Measurements from ENCODE around the gene SLC19A1. TPM values are rescaled to one million over a fixed set of nuclear protein-coding genes. Genes with fewer than 3 reads are reported as not detected.
A peak's percentile ranks its signal among the peaks of the same experiment; 100 is the strongest.

The SLC19A1 gene
- polyA plus RNA-seq, 3 donors, result 25.0 to 53.0 (median 39.9) TPM

DNA sequence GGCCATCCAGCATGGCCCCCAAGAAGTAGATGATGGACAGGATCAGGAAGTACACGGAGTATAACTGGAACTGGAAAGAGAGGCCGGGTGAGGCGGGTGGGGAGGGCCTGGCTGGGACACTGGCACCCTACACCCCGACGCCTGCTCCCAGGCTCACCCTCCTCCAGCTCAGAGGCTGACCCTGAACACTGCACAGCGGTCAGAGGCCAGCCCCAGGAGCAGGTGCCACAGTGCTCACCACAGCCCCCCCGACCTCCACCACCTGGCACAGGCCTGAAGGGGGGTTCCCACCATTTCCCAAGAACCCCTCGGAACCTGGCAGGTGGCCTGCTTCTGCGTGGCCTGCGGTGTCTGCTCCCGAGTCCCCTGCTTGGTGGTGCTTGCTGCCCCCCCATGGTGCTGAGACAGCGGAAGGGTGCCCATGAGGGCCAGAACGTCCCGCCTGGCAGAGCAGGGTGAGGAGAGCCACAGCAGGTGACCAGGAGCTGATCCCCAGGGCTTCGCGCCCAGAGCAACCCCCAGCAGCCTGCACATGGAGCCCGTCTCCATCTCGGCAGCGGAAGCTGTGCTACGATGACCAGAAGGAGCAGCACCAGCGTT is 26.1 kb downstream of the SLC19A1 start:
- no peaks in the 10 kb centered on the region for H3K27me3 Mint-ChIP-seq (ENCODE audit: low read depth in 3 of 3)
- Histone ChIP-seq H2AFZ (ENCODE audit: insufficient read depth, low read depth, low read length, poor library complexity, severe bottlenecking) (no peak overlapping the region), H3K4me3 (replicated peaks in 1 of 3; ENCODE audit: low read depth in 2 of 3, low read length in 3 of 3) (no peak overlapping the region), H3K27me3 (ENCODE audit: control insufficient read depth in 2 of 2, insufficient read depth in 2 of 2, low read length in 2 of 2) (no peaks in the 10 kb centered on the region), H3K79me2 (ENCODE audit: insufficient read depth, low read length) (peaks cover 24% of the 10 kb centered on the region), H3K9me3 (replicated peaks in 1 of 2; ENCODE audit: control insufficient read depth in 1 of 2, insufficient read depth in 1 of 2, low read length in 2 of 2) (peaks cover 7 to 16% of the 10 kb centered on the region in 2 donors), H3K4me2 (replicated peaks; ENCODE audit: extremely low read depth, low read length, poor library complexity, severe bottlenecking) (no peak overlapping the region), H4K20me1 (ENCODE audit: insufficient read depth, low read length) (no peaks in the 10 kb centered on the region), H3K27ac (ENCODE audit: low read depth in 1 of 2, low read length in 2 of 2) (peak overlapping the region in 1 of 2 donors; percentile 86), H3K9ac (ENCODE audit: insufficient read depth, low read length, poor library complexity, severe bottlenecking) (no peak overlapping the region), H3K4me1 (ENCODE audit: control insufficient read depth in 1 of 2, insufficient read depth in 2 of 2, low read length in 2 of 2) (peaks cover 24 to 38% of the 10 kb centered on the region in 2 donors), H3K36me3 (replicated peaks in 1 of 2; ENCODE audit: control insufficient read depth in 1 of 2, insufficient read depth in 2 of 2, low read length in 2 of 2) (peaks cover 49 to 73% of the 10 kb centered on the region in 2 donors)
- intact Hi-C loops (cut with micrococcal nuclease), result no loop called here
- 97% methylated on average over 18 of the region's 21 CpGs for WGBS (ENCODE audit: insufficient coverage)
- H3K27ac Mint-ChIP-seq, result peak overlapping the region in 2 of 7 donors; percentile 25 to 40
- H3K9me3 Mint-ChIP-seq, result peaks cover 18 to 34% (median 21%) of the 10 kb centered on the region in 7 donors
- peaks cover 55 to 83% of the 10 kb centered on the region in 2 donors for H3K36me3 Mint-ChIP-seq
- no peak for DNase-seq
- H3K4me3 Mint-ChIP-seq, result no peak overlapping the region
- peaks cover 24% of the 10 kb centered on the region for H3K4me1 Mint-ChIP-seq
- TF ChIP-seq, protein P1, sequence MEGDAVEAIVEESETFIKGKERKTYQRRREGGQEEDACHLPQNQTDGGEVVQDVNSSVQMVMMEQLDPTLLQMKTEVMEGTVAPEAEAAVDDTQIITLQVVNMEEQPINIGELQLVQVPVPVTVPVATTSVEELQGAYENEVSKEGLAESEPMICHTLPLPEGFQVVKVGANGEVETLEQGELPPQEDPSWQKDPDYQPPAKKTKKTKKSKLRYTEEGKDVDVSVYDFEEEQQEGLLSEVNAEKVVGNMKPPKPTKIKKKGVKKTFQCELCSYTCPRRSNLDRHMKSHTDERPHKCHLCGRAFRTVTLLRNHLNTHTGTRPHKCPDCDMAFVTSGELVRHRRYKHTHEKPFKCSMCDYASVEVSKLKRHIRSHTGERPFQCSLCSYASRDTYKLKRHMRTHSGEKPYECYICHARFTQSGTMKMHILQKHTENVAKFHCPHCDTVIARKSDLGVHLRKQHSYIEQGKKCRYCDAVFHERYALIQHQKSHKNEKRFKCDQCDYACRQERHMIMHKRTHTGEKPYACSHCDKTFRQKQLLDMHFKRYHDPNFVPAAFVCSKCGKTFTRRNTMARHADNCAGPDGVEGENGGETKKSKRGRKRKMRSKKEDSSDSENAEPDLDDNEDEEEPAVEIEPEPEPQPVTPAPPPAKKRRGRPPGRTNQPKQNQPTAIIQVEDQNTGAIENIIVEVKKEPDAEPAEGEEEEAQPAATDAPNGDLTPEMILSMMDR (IDR thresholded peaks at IDR 0.05), result no peak

DNA sequence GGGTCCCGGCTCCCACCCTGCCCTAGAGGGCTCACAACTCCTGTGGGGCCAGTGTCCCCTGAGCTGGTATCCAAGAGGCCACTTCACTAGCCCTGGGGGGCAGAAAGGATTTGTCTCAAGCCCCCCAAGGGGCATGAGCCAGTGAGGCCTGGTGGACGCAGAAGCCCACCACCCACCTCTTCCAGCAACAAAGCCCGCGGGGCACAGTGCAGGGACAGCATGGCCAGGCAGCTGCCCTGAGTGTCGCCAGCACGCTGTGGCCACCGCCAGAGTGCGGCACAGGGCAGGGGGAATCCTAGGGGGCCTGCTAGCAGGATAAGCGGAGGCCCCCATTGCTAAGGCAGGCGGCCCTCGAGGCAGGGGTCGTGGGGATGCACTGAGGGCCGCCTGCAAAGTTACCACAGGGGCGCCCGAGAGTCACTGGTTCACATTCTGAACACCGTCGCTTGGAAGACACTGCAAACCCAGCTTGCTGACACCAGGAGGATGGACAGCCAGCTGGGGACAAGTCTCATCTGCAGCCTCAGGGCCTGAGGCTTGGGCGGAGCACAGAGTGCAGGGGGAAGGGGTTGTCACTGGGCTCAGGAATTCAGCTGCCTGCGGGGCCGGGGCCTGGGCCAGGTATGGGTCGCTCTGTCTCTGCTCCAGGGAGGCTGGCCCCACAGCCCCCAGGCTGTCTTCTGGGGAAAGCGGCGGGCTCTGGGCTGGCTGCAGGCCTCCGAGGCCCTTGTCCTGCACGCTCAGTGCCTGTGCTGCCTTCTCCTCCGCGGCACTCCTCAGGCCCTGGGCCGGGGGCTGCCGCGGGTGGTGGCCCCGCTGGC is 26.8 kb downstream of the SLC19A1 start:
- H3K27ac ChIP-seq (ENCODE audit: low read depth in 1 of 2, low read length in 2 of 2), result no peak overlapping the region
- no peaks in the 10 kb centered on the region for H3K27me3 Mint-ChIP-seq (ENCODE audit: low read depth in 3 of 3)
- peaks cover 24% of the 10 kb centered on the region for H3K4me1 Mint-ChIP-seq
- peak overlapping the region in 1 of 7 donors; percentile 65 for H3K27ac Mint-ChIP-seq
- no peak overlapping the region for H3K4me3 Mint-ChIP-seq
- H4K20me1 ChIP-seq (ENCODE audit: insufficient read depth, low read length), result no peaks in the 10 kb centered on the region
- no peak overlapping the region for H2AFZ ChIP-seq (ENCODE audit: insufficient read depth, low read depth, low read length, poor library complexity, severe bottlenecking)
- no peak overlapping the region for H3K4me2 ChIP-seq (replicated peaks; ENCODE audit: extremely low read depth, low read length, poor library complexity, severe bottlenecking)
- H3K27me3 ChIP-seq (ENCODE audit: control insufficient read depth in 2 of 2, insufficient read depth in 2 of 2, low read length in 2 of 2), result no peaks in the 10 kb centered on the region
- peaks cover 12 to 27% (median 18%) of the 10 kb centered on the region in 7 donors for H3K9me3 Mint-ChIP-seq
- no peak overlapping the region for H3K9ac ChIP-seq (ENCODE audit: insufficient read depth, low read length, poor library complexity, severe bottlenecking)
- intact Hi-C loops (cut with micrococcal nuclease), result no loop called here
- peaks cover 49 to 80% of the 10 kb centered on the region in 2 donors for H3K36me3 Mint-ChIP-seq
- WGBS (ENCODE audit: insufficient coverage), result 98% methylated on average over 30 of the region's 31 CpGs
- H3K9me3 ChIP-seq (replicated peaks in 1 of 2; ENCODE audit: control insufficient read depth in 1 of 2, insufficient read depth in 1 of 2, low read length in 2 of 2), result peaks cover under 1 to 13% of the 10 kb centered on the region in 2 donors
- H3K4me3 ChIP-seq (replicated peaks in 1 of 3; ENCODE audit: low read depth in 2 of 3, low read length in 3 of 3), result no peak overlapping the region
- peaks cover 20% of the 10 kb centered on the region for H3K79me2 ChIP-seq (ENCODE audit: insufficient read depth, low read length)
- peaks cover 24 to 38% of the 10 kb centered on the region in 2 donors for H3K4me1 ChIP-seq (ENCODE audit: control insufficient read depth in 1 of 2, insufficient read depth in 2 of 2, low read length in 2 of 2)
- TF ChIP-seq, protein P1 (IDR thresholded peaks at IDR 0.05), result no peak
- no peak for DNase-seq
- H3K36me3 ChIP-seq (replicated peaks in 1 of 2; ENCODE audit: control insufficient read depth in 1 of 2, insufficient read depth in 2 of 2, low read length in 2 of 2), result peaks cover 44 to 66% of the 10 kb centered on the region in 2 donors
